Astrocyte of the spinal cord (primary cell): Measurements from ENCODE around the gene COL16A1.

ENCODE experiments used
- DNase-seq: peaks from one replicate; pipeline ENCODE4 v3.0.0; 2011; ENCODE audit warnings: low read depth, low spot score
- H3K4me3 ChIP-seq: 2 replicates; pipeline ENCODE4 v1.5.1; 2011; ENCODE audit warnings: low read depth, mild to moderate bottlenecking, low read length, moderate library complexity
- in situ Hi-C: cut with HindIII; loops from 2 replicates; pipeline ENCODE4 v1.10.0; 2017; ENCODE audit warnings: low sequenced_read_pairs
- TF ChIP-seq, protein P1 (sequence below): IDR thresholded peaks from 2 replicates; pipeline ENCODE4 v1.5.1; 2012; ENCODE audit warnings: low read depth, mild to moderate bottlenecking, low read length, inconsistent platforms

Gene COL16A1

DNA sequence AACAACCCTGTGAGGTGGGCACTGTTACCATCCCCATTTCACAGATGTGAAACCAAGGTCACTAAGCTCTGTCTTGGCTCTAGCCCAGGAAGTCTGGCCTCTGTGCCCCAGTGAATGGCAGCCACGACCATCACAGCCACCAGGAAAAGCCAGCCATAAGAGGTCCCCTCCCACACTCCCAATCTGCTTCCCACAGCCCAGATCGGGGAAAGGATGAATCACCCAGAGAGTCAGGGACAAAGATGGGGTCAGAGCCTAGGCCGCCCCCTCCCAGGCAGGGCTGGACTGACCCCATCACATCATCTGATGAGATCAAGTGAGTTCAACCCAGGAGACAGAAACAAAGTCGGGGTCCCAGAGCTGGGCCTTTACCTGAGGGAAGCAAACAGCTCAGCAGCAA, 22.9 kb upstream of the COL16A1 start:
- in situ Hi-C loops = no loop called here
- no peak for DNase-seq
- TF ChIP-seq, protein P1, sequence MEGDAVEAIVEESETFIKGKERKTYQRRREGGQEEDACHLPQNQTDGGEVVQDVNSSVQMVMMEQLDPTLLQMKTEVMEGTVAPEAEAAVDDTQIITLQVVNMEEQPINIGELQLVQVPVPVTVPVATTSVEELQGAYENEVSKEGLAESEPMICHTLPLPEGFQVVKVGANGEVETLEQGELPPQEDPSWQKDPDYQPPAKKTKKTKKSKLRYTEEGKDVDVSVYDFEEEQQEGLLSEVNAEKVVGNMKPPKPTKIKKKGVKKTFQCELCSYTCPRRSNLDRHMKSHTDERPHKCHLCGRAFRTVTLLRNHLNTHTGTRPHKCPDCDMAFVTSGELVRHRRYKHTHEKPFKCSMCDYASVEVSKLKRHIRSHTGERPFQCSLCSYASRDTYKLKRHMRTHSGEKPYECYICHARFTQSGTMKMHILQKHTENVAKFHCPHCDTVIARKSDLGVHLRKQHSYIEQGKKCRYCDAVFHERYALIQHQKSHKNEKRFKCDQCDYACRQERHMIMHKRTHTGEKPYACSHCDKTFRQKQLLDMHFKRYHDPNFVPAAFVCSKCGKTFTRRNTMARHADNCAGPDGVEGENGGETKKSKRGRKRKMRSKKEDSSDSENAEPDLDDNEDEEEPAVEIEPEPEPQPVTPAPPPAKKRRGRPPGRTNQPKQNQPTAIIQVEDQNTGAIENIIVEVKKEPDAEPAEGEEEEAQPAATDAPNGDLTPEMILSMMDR = no peak

DNA sequence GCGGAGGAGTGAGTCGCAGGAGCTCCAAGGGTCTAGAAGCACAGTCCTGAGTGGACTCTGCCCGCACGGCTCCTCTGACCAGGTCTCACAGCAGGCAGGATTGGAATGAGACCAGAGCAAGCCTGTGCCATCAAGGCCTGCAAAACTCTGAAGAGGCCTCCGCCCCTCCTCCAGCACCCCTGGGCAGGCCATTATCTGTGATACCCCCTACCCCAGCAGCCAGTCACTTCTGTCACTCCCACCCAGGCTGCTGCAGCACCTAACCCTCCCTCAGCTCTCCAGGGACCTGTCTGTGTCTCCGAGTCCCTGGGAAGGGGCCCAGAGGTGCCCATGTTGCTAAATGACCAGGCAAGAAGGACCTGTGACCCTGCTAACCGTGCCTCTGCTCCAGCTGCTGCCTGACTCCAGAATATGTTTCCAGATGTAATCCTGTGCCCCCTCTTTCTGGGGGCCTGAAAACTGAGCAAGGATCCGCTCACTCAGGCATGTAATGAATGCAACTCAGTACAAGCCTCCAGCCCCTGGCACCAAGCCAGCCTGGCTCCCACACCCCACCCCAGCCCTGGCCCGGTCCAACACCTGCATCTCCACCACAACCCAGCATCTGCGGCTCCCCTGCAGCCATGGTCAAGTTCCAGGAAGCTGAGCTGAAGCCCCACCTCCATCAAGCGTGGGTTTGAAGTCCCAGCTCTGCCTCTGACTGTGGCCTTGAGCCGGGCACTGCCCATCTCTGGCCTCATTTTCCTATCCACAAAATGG, 22.1 kb upstream of the COL16A1 start:
- in situ Hi-C loops = no loop called here
- no peak for DNase-seq
- H3K4me3 ChIP-seq = no peak overlapping the region
- TF ChIP-seq, protein P1 = no peak

More for the DNA sequence above, 22.9 kb upstream of the COL16A1 start:
- no peak overlapping the region for H3K4me3 ChIP-seq

DNA sequence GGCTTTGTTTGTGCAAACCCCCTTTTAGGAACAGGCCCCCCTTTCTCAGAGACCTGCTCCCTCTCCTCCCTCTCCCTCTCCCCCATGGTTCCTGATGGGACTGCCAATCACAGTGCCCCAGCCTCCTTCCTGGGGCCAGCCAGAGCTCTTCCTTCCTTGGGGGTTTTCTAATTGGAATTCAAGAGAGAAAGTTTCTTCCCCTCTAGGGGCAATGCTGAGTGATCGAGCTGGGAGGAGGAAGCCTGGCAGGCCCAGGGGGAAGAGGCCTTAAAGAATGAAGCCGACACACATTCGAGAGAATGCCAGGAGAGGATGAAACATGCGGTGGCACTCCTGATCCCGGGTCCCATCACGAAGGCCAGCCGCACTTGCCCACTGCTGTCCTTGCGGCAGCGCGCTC, 21.3 kb upstream of the COL16A1 start:
- in situ Hi-C loops = no loop called here
- TF ChIP-seq, protein P1 = no peak
- H3K4me3 ChIP-seq = no peak overlapping the region
- DNase-seq = no peak

DNA sequence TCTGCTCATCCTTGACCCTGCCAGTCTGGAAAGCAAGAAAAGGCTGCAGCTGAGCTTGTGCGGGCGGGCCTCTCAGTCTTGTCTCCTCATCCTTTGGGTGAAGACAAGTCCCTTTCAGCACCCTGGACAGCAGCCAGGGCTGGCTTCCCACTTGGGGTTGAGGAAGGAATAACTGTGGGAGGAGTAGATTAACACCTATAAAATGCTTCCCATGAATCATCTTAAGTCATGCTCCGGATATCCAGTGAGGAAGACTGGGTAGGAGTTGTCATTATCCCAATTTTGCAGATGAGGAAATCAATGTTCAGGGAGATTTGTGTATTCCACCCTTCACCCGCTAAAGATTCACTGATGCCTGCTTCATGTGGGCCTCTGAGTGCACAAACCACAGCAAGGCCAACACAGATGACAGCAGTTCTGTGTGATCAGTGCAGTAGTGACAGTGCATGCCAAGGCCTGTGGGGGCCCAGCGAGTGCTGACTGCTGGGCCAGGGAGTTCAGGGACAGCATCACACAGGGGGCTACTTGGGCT, 20.1 kb upstream of the COL16A1 start:
- no peak overlapping the region for H3K4me3 ChIP-seq
- peak; percentile 78 for DNase-seq
- TF ChIP-seq, protein P1 = no peak
- in situ Hi-C loops = no loop called here

DNA sequence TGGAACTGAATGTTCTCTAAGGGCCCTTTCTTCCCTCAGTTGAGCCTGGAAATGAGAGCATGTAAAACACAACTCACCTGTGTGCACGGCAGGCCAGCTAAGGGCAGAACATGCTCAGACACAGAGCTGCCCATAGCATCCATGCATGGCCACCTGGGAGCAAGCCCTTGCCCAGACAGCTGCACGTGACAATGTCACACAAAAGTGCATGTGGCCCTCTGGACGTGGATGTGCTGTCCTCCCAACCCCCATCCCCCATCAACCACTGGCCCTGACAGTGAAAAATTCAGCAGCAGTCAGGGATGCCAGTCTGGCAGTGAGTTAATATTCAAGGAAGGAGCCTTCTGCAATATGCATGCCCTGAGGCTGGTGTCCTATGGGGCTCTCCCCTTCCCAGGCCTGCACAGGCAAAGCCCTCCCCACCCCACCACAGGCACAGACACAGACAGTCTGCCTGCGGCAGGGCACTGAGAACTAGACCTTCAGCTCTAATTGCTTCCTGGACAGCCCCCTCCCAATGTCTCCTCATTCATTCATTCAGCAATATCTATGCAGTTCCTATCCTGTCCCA, 14.6 kb upstream of the COL16A1 start:
- DNase-seq = no peak
- H3K4me3 ChIP-seq = no peak overlapping the region
- in situ Hi-C loops = no loop called here
- TF ChIP-seq, protein P1 = no peak

DNA sequence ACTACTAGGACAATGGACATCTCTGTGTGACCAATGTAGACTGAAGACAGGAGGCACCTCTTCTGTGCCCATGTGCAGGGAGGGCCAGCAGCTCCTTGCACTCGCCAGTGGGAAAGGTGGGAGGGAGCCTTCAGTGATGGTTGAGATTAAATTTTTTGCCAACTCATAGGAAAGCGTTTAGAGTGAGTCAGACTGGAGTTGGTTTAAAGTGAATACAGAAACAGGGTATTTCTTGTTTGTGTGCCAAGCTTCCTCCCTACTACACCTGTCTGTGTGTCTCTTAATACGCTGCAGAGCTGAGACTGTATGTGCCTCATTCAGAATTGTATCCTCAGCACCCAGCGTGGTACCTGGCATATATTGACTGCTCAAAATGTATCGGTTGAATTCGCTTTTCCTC, 13.5 kb upstream of the COL16A1 start:
- TF ChIP-seq, protein P1 = no peak
- DNase-seq = no peak
- H3K4me3 ChIP-seq = no peak overlapping the region
- in situ Hi-C loops = no loop called here
